ENCODE data around the gene CYB5D1. TPM values are rescaled to one million over a fixed set of nuclear protein-coding genes. Genes with fewer than 3 reads are reported as not detected.
A peak's percentile ranks its signal among the peaks of the same experiment; 100 is the strongest.
"Not testable (repeated sequence)": the region's sequence is repeated elsewhere in the genome, so short reads cannot be mapped to it uniquely, and the experiment has no call there.

CYB5D1 gene
- total RNA-seq (2014; rRNA removed; shearing (Covaris generic)), result 7.2 and 7.5 TPM in 2 replicates
- polyA plus RNA-seq (2015; cell fraction: cytosol; rRNA removed), result 4.5 and 10.7 TPM in 2 replicates
- 10.9 and 13.6 TPM in 2 replicates for polyA plus RNA-seq (2015; cell fraction: nucleus; rRNA removed)

- peak; percentile 94 for DNase-seq (ENCODE audit: low read depth, low spot score)
- in situ Hi-C loops (cut with HindIII; ENCODE audit: low pct_unique_long_range_greater_than_20kb, low sequenced_read_pairs), result no loop called here
These were observed at the start of gene CYB5D1 for GRCh38 chr17:7857713-7858521. TSS of gene CYB5D1 (plus strand) at chr17:7858003. CDS start at chr17:7858135, 132 bp downstream.

- in situ Hi-C loops (cut with HindIII; ENCODE audit: low pct_unique_long_range_greater_than_20kb, low sequenced_read_pairs), result no loop called here
- no peak for DNase-seq (ENCODE audit: low read depth, low spot score)
These were observed 48.6 kb upstream of the CYB5D1 start for GRCh38 chr17:7809086-7809790.

GRCh38 chr17:7809791-7810343 lies 47.9 kb upstream of the CYB5D1 start:
- DNase-seq (ENCODE audit: low read depth, low spot score); in situ Hi-C loops (cut with HindIII; ENCODE audit: low pct_unique_long_range_greater_than_20kb, low sequenced_read_pairs): not testable (repeated sequence)

- no peak for DNase-seq (ENCODE audit: low read depth, low spot score)
- in situ Hi-C loops (cut with HindIII; ENCODE audit: low pct_unique_long_range_greater_than_20kb, low sequenced_read_pairs), result no loop called here
These were observed 46.6 kb upstream of the CYB5D1 start for GRCh38 chr17:7811251-7811650.

GRCh38 chr17:7814969-7815368 lies 42.8 kb upstream of the CYB5D1 start:
- DNase-seq (ENCODE audit: low read depth, low spot score), result no peak
- in situ Hi-C loops (cut with HindIII; ENCODE audit: low pct_unique_long_range_greater_than_20kb, low sequenced_read_pairs), result no loop called here

- DNase-seq (ENCODE audit: low read depth, low spot score), result no peak
- in situ Hi-C loops (cut with HindIII; ENCODE audit: low pct_unique_long_range_greater_than_20kb, low sequenced_read_pairs), result no loop called here
These were observed 40.7 kb upstream of the CYB5D1 start for GRCh38 chr17:7816926-7817642.

GRCh38 chr17:7817643-7817964 lies 40.2 kb upstream of the CYB5D1 start:
- in situ Hi-C loops (cut with HindIII; ENCODE audit: low pct_unique_long_range_greater_than_20kb, low sequenced_read_pairs), result no loop called here
- DNase-seq (ENCODE audit: low read depth, low spot score), result no peak

- in situ Hi-C loops (cut with HindIII; ENCODE audit: low pct_unique_long_range_greater_than_20kb, low sequenced_read_pairs), result no loop called here
- no peak for DNase-seq (ENCODE audit: low read depth, low spot score)
These were observed 39.8 kb upstream of the CYB5D1 start for GRCh38 chr17:7818026-7818425.

- in situ Hi-C loops (cut with HindIII; ENCODE audit: low pct_unique_long_range_greater_than_20kb, low sequenced_read_pairs), result no loop called here
These were observed 38.8 kb upstream of the CYB5D1 start for GRCh38 chr17:7818746-7819645.

GRCh38 chr17:7820231-7820630 lies 37.6 kb upstream of the CYB5D1 start:
- in situ Hi-C loops (cut with HindIII; ENCODE audit: low pct_unique_long_range_greater_than_20kb, low sequenced_read_pairs), result no loop called here

More at GRCh38 chr17:7818746-7819645, 38.8 kb upstream of the CYB5D1 start:
- no peak for DNase-seq (ENCODE audit: low read depth, low spot score)

GRCh38 chr17:7822126-7822525 lies 35.7 kb upstream of the CYB5D1 start:
- no peak for DNase-seq (ENCODE audit: low read depth, low spot score)
- in situ Hi-C loops (cut with HindIII; ENCODE audit: low pct_unique_long_range_greater_than_20kb, low sequenced_read_pairs), result no loop called here

More at GRCh38 chr17:7820231-7820630, 37.6 kb upstream of the CYB5D1 start:
- no peak for DNase-seq (ENCODE audit: low read depth, low spot score)

GRCh38 chr17:7823581-7824001 lies 34.2 kb upstream of the CYB5D1 start:
- in situ Hi-C loops (cut with HindIII; ENCODE audit: low pct_unique_long_range_greater_than_20kb, low sequenced_read_pairs), result no loop called here
- no peak for DNase-seq (ENCODE audit: low read depth, low spot score)

- in situ Hi-C loops (cut with HindIII; ENCODE audit: low pct_unique_long_range_greater_than_20kb, low sequenced_read_pairs), result no loop called here
- no peak for DNase-seq (ENCODE audit: low read depth, low spot score)
These were observed 33.5 kb upstream of the CYB5D1 start for GRCh38 chr17:7824021-7824924.

- in situ Hi-C loops (cut with HindIII; ENCODE audit: low pct_unique_long_range_greater_than_20kb, low sequenced_read_pairs), result no loop called here
- no peak for DNase-seq (ENCODE audit: low read depth, low spot score)
These were observed 32.4 kb upstream of the CYB5D1 start for GRCh38 chr17:7825206-7825990.

- in situ Hi-C loops (cut with HindIII; ENCODE audit: low pct_unique_long_range_greater_than_20kb, low sequenced_read_pairs), result no loop called here
These were observed 27.2 kb upstream of the CYB5D1 start for GRCh38 chr17:7830616-7831015.

More at GRCh38 chr17:7830616-7831015, 27.2 kb upstream of the CYB5D1 start:
- no peak for DNase-seq (ENCODE audit: low read depth, low spot score)
